Hippocampal formation (tissue), 2 donors: ENCODE data around the gene ANKEF1.
"Not testable (repeated sequence)": the region's sequence is repeated elsewhere in the genome, so short reads cannot be mapped to it uniquely, and the experiment has no call there.

ENCODE experiments used
- DNase-seq, 2 donors: peaks; one replicate each; lab custom pipeline; 2025; lab: John Stamatoyannopoulos, UW

The ANKEF1 gene

DNA sequence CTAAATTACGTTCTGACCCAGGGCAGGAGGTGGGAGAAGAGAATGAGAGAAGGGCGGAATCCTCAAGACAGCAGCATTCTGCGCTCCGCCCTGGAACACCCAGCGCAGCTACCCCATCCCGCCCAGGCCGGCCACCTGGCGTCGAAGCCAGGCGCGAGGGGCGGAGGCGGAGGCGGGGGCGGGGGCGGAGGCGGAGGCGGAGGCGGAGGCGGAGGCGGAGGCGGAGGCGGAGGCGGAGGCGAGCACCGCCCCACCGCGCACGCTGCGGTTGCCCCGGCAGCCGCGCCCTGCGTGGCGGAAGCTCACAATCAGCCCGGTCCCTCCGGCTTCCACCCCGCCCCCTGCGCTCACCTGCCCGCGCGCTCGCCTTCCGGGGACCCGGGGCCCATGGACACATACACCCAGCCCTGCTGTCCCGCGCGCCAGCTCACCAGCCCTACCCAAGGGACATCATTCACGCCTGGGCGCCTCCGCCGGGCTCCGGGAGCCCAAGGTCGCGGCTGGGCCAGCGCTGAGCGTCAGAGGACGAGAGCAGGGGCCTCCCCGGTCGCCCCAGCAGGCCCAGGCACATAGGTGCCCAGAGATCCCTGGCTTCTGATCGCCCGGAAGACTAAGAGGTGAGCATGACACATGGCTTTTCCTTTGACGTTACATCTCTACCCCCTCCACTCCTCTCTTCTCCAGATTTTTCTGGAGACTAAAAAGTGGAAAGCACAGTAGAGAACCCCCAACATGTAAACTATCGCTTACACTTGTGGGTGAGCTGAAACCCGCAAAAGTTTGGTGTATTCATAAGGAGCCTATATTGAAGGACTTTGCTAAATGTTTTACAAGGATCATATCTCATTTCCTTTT lies at the start of gene ANKEF1:
ANKEF1 (plus strand) TSS at position 271 of the 855 bp plus-strand sequence. CDS start 3,315 bp downstream, outside the sequence.
- peak; percentile 14 to 47 for DNase-seq

GRCh38 chr20:9985281-9985680 lies 49.5 kb upstream of the ANKEF1 start:
- DNase-seq, result no peak

DNA sequence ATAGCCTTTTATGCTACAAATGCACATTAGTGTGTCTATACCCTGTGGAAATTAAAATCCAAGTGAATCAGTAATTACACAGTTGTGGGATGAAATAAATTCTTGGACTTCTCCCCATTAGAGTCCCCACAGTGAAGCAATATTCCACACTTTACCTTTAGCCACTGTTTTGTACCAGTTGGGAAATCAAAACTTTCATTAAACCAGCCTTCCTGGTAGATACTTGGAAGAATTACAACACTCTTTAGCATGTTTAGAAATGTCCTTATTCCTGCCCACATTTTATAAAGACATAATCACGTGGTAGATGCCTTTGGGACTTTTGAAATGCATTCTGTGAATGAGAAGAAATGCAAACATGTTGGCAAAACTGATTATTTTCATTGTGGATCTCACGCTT lies 49.0 kb upstream of the ANKEF1 start:
- no peak for DNase-seq

GRCh38 chr20:9989066-9989724 lies 45.6 kb upstream of the ANKEF1 start:
- DNase-seq, result peak in 1 of 2 donors; percentile 28

GRCh38 chr20:9993137-9993536 lies 41.6 kb upstream of the ANKEF1 start:
- DNase-seq, result no peak

- no peak for DNase-seq
Observed at GRCh38 chr20:9994676-9995075, 40.1 kb upstream of the ANKEF1 start.

- no peak for DNase-seq
Observed at GRCh38 chr20:9995510-9996272, 39.1 kb upstream of the ANKEF1 start.

GRCh38 chr20:9996944-9997343 lies 37.8 kb upstream of the ANKEF1 start:
- DNase-seq, result no peak

- peak in 1 of 2 donors; percentile 3 for DNase-seq
Observed at GRCh38 chr20:9999645-10000044, 35.1 kb upstream of the ANKEF1 start.

DNA sequence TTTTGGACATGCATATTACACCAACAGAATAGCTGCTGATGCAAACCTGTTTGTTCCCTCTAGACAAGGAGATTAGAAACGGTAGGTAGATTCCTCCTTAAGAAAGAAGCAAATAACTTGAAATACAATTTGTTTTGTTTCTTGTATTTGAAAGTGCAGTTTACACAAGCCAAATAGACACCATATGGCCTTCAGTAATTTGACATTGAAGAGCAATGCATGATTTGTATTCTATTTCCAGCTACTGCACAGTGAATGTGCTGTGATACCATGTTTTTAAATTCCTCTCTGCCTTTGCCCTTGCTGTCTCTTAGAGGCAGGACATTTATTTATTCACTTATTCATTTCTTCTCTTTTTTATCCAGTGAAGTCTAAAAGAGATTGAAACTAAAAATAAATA lies 31.9 kb upstream of the ANKEF1 start:
- DNase-seq, result no peak

DNA sequence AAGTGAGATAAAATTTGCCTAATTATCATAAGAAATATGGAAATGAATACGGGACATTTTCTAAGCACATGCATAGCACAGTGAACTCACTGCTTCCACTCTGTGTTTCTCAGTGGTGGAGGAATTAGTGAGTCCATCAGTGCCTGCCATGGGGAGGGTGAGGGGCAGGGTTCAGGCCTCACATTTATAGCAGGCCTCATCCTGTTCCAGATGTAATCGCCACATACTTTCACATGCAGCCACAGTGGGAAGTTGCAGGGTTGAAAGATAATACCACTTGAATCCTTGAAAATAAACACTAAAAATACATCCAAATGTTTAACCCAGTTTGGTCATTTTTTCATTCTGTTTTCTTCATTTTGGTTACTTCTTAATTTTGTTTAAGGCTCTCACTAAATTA lies 29.9 kb upstream of the ANKEF1 start:
- no peak for DNase-seq

GRCh38 chr20:10005885-10006284 lies 28.9 kb upstream of the ANKEF1 start:
- no peak for DNase-seq

DNA sequence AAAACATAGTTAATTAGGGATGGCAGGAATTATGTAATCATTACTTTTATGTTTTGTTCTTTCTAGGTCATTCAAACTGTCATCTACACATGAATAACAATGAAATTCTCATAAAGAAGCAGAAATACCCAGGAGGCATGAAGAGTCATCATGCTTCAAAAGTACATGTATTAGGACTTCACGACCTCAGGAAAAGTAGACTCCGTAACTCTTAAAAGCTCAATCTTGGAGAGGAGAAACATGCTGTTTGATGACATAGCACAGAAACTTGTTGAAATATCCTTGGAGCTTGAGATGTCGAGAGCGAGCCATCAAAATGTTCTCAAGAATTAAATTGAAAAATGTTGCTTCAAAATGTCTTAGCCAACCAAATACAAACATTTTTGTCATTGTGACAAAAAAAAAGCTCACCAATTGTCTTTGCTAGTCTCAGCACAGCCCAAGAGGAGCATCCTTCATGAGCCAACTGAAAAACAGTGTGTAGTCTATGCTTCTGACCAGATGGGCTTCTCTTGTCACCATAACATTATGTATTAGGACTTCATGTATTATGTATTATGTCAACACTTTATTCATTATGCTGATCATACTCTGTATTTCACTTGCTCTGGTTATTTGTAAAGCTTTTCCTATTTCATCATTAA lies 28.2 kb upstream of the ANKEF1 start:
- DNase-seq, result no peak

DNA sequence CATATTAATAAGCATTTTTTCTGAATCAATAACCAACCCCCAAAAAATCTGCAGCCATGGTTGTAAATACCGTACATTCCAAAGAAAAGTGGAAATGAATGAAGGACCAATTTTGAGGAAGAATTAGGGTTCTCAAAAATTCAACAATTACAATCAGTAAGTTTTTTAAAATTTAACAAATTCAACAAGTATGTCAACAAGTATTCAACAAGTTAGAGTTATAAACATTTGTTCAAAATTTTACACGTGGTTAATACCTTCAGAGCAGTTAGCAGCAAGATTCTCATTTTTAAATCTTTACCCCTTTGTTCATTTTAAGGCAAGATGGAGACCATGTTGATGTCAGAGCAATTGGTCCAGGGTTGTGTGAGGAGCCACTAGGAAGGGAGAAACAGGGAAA lies 27.6 kb upstream of the ANKEF1 start:
- DNase-seq, result no peak

DNA sequence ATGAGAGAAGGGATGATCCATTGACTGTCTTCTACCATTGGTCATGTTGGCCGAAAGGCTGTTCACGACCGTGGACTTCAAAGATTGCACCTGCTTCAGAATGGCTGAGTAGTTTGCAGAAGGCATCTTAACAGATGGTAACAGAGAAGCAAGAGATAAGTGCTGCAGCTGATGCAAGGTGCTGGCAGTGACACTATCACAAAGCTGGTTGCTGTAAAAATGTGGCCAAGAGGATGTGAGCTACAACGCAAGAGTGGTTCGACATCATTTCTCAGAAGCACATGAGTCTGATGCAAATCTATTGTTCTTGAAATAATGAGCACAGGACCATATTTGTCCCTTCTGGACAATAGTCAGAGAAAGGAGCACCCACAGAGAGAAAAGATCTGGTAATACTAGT lies 27.0 kb upstream of the ANKEF1 start:
- DNase-seq, result no peak

- no peak for DNase-seq
Observed at GRCh38 chr20:10012464-10012863, 22.3 kb upstream of the ANKEF1 start.

- no peak for DNase-seq
Observed at GRCh38 chr20:10014431-10014830, 20.4 kb upstream of the ANKEF1 start.

DNA sequence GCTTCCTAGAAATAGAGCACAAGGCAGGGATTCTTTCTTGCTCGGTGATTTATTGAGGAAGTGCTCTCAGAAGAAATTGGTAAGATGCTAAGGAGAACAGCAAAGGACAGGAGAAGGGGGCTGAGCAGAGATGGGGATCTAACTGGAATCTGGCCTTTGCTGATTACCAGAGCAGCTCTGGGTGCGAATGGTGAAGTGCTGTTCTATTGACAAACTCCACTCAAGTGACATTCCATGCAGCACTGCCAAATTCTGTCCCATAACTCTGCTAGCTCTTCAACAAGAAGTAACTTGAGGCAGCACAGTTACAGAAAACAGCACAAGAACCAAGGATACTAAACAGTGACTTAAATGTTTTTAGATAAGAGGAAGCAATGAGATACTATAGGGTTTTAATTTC lies 13.8 kb upstream of the ANKEF1 start:
- DNase-seq, result no peak

- DNase-seq, result no peak
Observed at GRCh38 chr20:10022625-10023024, 12.2 kb upstream of the ANKEF1 start.

- no peak for DNase-seq
Observed at GRCh38 chr20:10023911-10024310, 10.9 kb upstream of the ANKEF1 start.

DNA sequence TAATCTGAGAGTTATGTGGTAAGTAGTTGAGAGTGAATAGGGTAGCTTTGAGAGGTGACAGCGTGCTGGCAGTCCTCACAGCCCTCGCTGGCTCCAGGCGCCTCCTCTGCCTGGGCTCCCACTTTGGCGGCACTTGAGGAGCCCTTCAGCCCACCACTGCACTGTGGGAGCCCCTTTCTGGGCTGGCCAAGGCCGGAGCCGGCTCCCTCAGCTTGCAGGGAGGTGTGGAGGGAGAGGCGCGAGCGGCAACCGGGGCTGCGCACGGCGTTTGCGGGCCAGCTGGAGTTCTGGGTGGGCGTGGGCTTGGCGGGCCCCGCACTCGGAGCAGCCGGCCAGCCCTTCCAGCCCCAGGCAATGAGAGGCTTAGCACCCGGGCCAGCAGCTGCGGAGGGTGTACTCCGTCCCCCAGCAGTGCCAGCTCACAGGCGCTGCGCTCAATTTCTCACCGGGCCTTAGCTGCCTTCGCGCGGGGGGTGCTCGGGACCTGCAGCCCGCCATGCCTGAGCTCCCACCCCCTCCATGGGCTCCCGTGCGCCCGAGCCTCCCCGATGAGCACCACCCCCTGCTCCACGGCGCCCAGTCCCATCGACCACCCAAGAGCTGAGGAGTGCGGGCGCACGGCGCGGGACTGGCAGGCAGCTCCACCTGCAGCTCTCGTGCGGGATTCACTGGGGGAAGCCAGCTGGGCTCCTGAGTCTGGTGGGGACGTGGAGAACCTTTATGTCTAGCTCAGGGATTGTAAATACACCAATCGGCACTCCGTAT lies 3.2 kb upstream of the ANKEF1 start:
- not testable (repeated sequence) for DNase-seq
